ENCODE results near the gene CYP1A2. TPM values are rescaled to one million over a fixed set of nuclear protein-coding genes. Genes with fewer than 3 reads are reported as not detected.

CYP1A2 gene
- total and polyA plus RNA-seq, 7 donors = not detected

DNA sequence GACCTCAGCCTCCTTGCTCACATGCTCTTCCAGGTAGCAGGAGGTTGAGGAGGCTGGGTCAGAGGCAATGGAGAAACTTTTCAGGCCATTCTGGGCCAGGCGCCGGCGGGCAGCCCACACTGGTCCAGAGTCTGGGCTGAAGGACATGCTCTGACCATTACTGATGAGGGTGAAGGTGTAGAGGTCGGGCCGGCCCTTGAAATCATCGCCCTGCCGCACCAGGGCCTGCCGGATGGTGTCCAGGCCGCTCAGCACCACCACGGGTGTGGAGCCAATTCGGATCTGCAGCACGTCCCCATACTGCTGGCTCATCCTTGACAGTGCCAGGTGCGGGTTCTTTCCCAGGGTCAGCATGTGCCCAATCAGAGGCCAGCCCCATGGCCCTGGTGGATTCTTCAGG lies 26.1 kb upstream of the CYP1A2 start:
- no peaks in the 10 kb centered on the region for H3K9me3 ChIP-seq
- intact Hi-C loops (cut with DNase I) = no loop called here
- DNase-seq = no peak
- no peaks in the 10 kb centered on the region for H3K36me3 ChIP-seq
- H3K27ac ChIP-seq = no peak overlapping the region
- no peak overlapping the region for H3K4me3 ChIP-seq
- TF ChIP-seq POLR2AphosphoS5 (IDR thresholded peaks at IDR 0.05) (no peak), CTCF (IDR thresholded peaks at IDR 0.05) (no peak), POLR2A (IDR thresholded peaks at IDR 0.05) (no peak), EP300 (IDR thresholded peaks at IDR 0.05) (no peak)
- 88 to 90% methylated on average over 13 of the region's 13 CpGs for WGBS, 2 donors
- peaks cover 0 to 6% (median under 1%) of the 10 kb centered on the region in 3 donors for H3K27me3 ChIP-seq
- H3K4me1 ChIP-seq = peaks cover 0 to 21% (median 16%) of the 10 kb centered on the region in 4 donors

DNA sequence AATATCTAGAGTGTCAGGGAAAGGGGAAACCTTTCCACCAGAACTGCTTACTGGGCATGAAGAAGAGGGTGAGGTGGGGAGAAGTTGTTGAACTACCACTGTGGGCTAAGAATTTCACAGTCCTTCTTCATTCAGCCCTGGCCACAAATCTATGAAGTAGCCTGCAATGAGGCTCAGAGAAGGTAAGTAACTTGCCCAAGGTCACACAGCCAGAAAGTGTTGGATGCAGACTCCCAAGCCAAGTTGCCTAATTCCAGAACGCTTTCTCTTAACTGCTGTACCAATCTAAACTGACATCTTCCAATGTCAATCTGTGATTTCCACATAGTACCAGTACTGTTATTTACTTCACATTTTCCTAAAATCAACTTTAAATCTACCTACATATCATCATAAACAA lies 25.5 kb upstream of the CYP1A2 start:
- intact Hi-C loops (cut with DNase I) = no loop called here

DNA sequence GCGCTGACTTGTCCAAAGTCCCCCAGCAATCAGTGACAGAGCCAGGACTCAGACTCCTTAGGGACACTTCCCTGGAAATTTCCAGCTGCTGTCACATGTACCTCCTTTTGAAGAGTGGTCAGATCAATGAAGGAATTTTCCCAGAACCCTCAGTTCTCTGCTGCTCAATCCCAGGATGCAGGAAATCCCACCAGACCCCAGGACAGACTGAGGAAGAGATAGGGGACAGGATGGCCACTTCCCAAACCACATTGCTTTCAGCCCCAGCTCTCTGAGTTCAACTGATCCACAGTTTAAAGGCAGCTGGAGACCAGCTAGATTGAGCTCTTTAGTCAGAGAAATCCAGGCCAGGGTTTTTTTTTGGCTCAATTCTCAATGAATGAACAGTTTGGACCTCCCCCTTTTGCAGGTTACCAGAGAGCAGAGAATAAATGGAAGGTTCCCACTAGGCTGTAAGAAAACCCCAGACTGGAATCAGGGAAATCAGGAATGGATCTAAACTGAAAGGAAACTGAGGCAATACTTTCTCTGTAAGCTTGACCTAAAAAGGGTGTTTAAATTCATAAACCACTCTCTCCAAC lies 24.8 kb upstream of the CYP1A2 start:
- no peak for DNase-seq
- 64 to 76% methylated on average over 1 of the region's 1 CpG for WGBS, 2 donors
- Histone ChIP-seq H3K27ac (no peak overlapping the region), H3K4me3 (no peak overlapping the region), H3K27me3 (peaks cover 0 to 11% (median 4%) of the 10 kb centered on the region in 3 donors), H3K4me1 (peaks cover 0 to 25% (median 16%) of the 10 kb centered on the region in 4 donors), H3K36me3 (no peaks in the 10 kb centered on the region), H3K9me3 (no peaks in the 10 kb centered on the region)
- intact Hi-C loops (cut with DNase I) = no loop called here
- TF ChIP-seq EP300 (IDR thresholded peaks at IDR 0.05) (no peak), POLR2A (IDR thresholded peaks at IDR 0.05) (no peak), CTCF (IDR thresholded peaks at IDR 0.05) (no peak), POLR2AphosphoS5 (IDR thresholded peaks at IDR 0.05) (no peak)

More for the DNA sequence above, 25.5 kb upstream of the CYP1A2 start:
- DNase-seq = no peak
- Histone ChIP-seq H3K27ac (no peak overlapping the region), H3K36me3 (no peaks in the 10 kb centered on the region), H3K9me3 (no peaks in the 10 kb centered on the region), H3K4me1 (peaks cover 0 to 25% (median 16%) of the 10 kb centered on the region in 4 donors), H3K4me3 (no peak overlapping the region), H3K27me3 (peaks cover 0 to 11% (median 4%) of the 10 kb centered on the region in 3 donors)
- WGBS, 2 donors = 83 to 84% methylated on average over 1 of the region's 1 CpG
- TF ChIP-seq POLR2A (IDR thresholded peaks at IDR 0.05) (no peak), EP300 (IDR thresholded peaks at IDR 0.05) (no peak), CTCF (IDR thresholded peaks at IDR 0.05) (no peak), POLR2AphosphoS5 (IDR thresholded peaks at IDR 0.05) (no peak)

DNA sequence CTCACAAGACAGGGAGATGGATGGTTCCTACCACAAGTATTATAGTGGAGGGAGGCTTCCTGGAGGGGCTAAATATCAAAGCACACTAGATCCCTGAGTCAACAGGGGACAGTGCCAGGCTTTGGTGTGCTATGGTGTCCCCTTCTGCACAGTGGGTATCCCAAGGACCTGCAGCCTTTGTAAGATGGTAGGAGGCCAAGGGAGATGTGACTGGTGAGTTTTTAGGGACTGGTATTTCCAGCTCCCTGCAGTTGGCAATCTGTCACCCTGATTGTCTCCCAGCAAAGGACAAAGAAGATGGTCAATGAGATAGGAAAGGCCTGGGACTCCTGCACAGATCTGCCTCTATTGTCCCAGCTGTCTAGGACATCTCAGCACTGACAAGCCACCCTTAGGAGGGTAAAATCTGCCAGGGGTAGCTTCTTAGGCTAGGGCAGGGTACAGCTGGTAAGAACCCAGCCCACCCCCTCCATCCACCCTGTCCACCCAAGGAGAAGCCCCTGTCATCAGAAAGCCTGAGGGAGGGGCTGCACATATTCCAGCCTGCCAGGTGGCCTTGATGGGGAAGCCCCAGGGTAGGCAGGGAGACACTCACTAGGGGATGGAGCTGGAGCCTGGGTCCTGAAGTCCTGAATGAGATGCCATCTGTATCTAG lies 23.9 kb upstream of the CYP1A2 start:
- intact Hi-C loops (cut with DNase I) = no loop called here
- no peaks in the 10 kb centered on the region for H3K9me3 ChIP-seq
- H3K27ac ChIP-seq = no peak overlapping the region
- no peak overlapping the region for H3K4me3 ChIP-seq
- no peaks in the 10 kb centered on the region for H3K36me3 ChIP-seq
- peaks cover 0 to 25% (median 16%) of the 10 kb centered on the region in 4 donors for H3K4me1 ChIP-seq
- TF ChIP-seq POLR2A (IDR thresholded peaks at IDR 0.05) (no peak), EP300 (IDR thresholded peaks at IDR 0.05) (no peak), CTCF (IDR thresholded peaks at IDR 0.05) (no peak), POLR2AphosphoS5 (IDR thresholded peaks at IDR 0.05) (no peak)
- no peak for DNase-seq
- peaks cover 0 to 11% (median 4%) of the 10 kb centered on the region in 3 donors for H3K27me3 ChIP-seq
